GM12873 (cell line): ENCODE results near the gene CCDC170.

Experiments used
- CTCF ChIP-seq: IDR thresholded peaks from 2 replicates; pipeline ENCODE4 v1.5.1; 2012; ENCODE audit warnings: low read depth, mild to moderate bottlenecking, moderate library complexity, low read length, control low read depth; ENCODE audit not compliant: insufficient read depth; ENCODE audit errors: missing control alignments

The CCDC170 gene

GRCh38 chr6:151624071-151624470 is 130.3 kb downstream of the CCDC170 start:
- TF ChIP-seq CTCF, result no peak

GRCh38 chr6:151624481-151624880 is 130.7 kb downstream of the CCDC170 start:
- no peak for TF ChIP-seq CTCF

DNA sequence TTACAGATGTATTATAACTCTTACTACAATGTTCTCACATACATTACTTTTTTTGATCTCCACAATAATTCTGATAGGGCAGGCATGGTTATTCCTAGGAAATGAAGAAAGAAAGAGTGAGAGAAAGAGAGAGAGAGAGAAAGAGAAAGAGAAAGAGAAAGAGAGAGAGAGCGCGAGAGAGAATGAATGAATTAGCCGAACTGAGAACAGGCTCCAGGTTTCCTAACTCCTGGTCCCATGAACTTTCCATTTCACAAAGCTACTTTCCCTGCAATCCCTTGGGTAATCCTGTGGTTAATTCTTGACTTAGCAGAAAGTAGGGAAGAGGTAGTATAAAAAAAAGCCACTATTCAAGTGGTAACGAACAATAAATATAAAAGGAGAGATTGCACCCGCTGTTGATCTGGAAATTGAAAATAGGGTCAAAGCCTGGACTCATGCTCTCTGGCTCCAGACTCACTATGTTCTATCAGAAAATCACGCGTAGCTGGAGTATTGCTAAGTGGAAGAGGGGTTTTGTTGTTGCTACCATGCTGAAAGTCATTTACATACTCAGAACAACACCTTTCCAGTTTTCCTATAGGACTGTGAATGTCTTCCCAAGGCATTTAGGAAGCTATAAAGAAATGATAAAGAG is 131.2 kb downstream of the CCDC170 start:
- TF ChIP-seq CTCF, result no peak

GRCh38 chr6:151627689-151628444 is 134.1 kb downstream of the CCDC170 start:
- TF ChIP-seq CTCF, result no peak

GRCh38 chr6:151629791-151630190 is 136.0 kb downstream of the CCDC170 start:
- no peak for TF ChIP-seq CTCF

DNA sequence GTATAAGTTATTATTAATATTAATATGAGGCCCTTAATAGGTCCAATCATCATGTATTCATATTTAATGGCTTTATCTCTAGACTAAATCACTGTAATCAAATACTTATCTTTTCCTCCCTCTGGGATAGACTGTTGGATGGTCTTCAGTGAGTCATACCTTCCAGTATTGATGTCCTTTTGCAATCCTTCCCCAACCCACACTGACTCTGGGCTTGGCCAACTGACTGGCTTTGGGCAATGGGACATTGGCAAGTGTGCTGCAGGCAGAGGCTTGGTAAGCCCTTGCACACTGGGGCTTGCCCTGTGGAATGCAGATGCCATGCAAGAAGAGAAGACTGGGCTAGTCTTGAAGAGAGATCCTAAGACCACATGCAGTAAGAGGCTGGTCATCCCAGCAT is 136.6 kb downstream of the CCDC170 start:
- TF ChIP-seq CTCF, result no peak

- no peak for TF ChIP-seq CTCF
Measured at GRCh38 chr6:151630991-151631655, 137.3 kb downstream of the CCDC170 start.
